A673 (cell line): Measurements from ENCODE around the gene ZNF330. TPM values are rescaled to one million over a fixed set of nuclear protein-coding genes. Genes with fewer than 3 reads are reported as not detected.

Experiments used
- BruUV-seq: library from RNA; stranded (reverse); fragments of 400-500 nt; replicated peaks from 2 replicates; lab custom pipeline; 2021; lab: Mats Ljungman, UMichigan
- CTCF ChIA-PET: fragments of 300-600 bp; sonication (Branson Sonifier 250); formaldehyde crosslinking; loops from one replicate; lab custom pipeline; 2022; ENCODE audit warnings: antibody characterized with exemption; lab: Charles Lee
- POLR2A ChIA-PET: fragments of 300-600 bp; sonication (Branson Sonifier 250); formaldehyde crosslinking; loops from one replicate; lab custom pipeline; 2022; ENCODE audit warnings: antibody characterized with exemption; ENCODE audit not compliant: low non-redundant PET; lab: Charles Lee
- DNase-seq: peaks from one replicate; pipeline ENCODE4 v3.0.0-alpha.2; 2015; ENCODE audit warnings: low spot score
- H3K27ac ChIP-seq: fragments of 200-600 bp; sonication (generic); 2 replicates; pipeline ENCODE4 v1.5.1; 2016; ENCODE audit warnings: mixed run types, low read depth, mild to moderate bottlenecking, mixed read lengths, antibody characterized with exemption, low read length; ENCODE audit not compliant: poor library complexity, severe bottlenecking
- H3K27me3 ChIP-seq: fragments of 200-600 bp; sonication (generic); replicated peaks from 2 replicates; pipeline ENCODE4 v1.6.1; 2017; ENCODE audit warnings: mixed run types, low read depth, mild to moderate bottlenecking, mixed read lengths, antibody characterized with exemption, low read length; ENCODE audit not compliant: insufficient read depth, poor library complexity
- H3K36me3 ChIP-seq: fragments of 200-600 bp; sonication (generic); 2 replicates; pipeline ENCODE4 v1.6.1; 2016; ENCODE audit warnings: mixed run types, mild to moderate bottlenecking, mixed read lengths, antibody characterized with exemption, low read length; ENCODE audit not compliant: insufficient read depth, poor library complexity, severe bottlenecking
- H3K4me1 ChIP-seq: fragments of 200-600 bp; sonication (generic); 2 replicates; pipeline ENCODE4 v1.6.1; 2017; ENCODE audit warnings: mixed run types, mild to moderate bottlenecking, mixed read lengths, antibody characterized with exemption, low read length; ENCODE audit not compliant: insufficient read depth, poor library complexity, severe bottlenecking
- H3K4me3 ChIP-seq: fragments of 200-600 bp; sonication (generic); 2 replicates; pipeline ENCODE4 v1.5.1; 2016; ENCODE audit warnings: low read depth, mixed run types, mild to moderate bottlenecking, mixed read lengths, low read length; ENCODE audit not compliant: poor library complexity, severe bottlenecking
- H3K9me3 ChIP-seq: fragments of 200-600 bp; sonication (generic); 2 replicates; pipeline ENCODE4 v1.6.1; 2016; ENCODE audit warnings: mixed run types, low read depth, mild to moderate bottlenecking, mixed read lengths, antibody characterized with exemption, low read length; ENCODE audit not compliant: poor library complexity, severe bottlenecking
- CTCF ChIP-seq: fragments of 300-800, 200-600 bp; sonication (generic); conservative IDR thresholded peaks from 2 replicates; pipeline ENCODE4 v1.5.1; 2017; ENCODE audit warnings: low read depth, mild to moderate bottlenecking, antibody characterized with exemption, low read length, moderate library complexity, mixed read lengths
- EZH2 ChIP-seq: fragments of 200-600 bp; sonication (generic); IDR thresholded peaks from 2 replicates; pipeline ENCODE4 v1.6.1; 2017; ENCODE audit warnings: borderline replicate concordance, low read depth, mild to moderate bottlenecking, mixed read lengths, antibody characterized with exemption, low read length; ENCODE audit not compliant: poor library complexity, severe bottlenecking
- intact Hi-C: fragments of 100-400 bp; cut with micrococcal nuclease; formaldehyde crosslinking; loops from one replicate; pipeline ENCODE4 v1.10.0; 2022; ENCODE audit not compliant: unreplicated experiment
- total RNA-seq: library from RNA; stranded (reverse); gene quantifications from 2 replicates; pipeline ENCODE4 v1.2.3, GENCODE V29; 2021

Gene ZNF330
- total RNA-seq, 1 experiment from 2014 or later: 43.1 TPM

- peaks cover 56% of the 10 kb centered on the region for H3K36me3 ChIP-seq
- no peaks in the 10 kb centered on the region for H3K27me3 ChIP-seq
- TF ChIP-seq EZH2 (no peak), CTCF (no peak)
- H3K4me1 ChIP-seq: no peaks in the 10 kb centered on the region
- no TSS peak for BruUV-seq
- no peak overlapping the region for H3K4me3 ChIP-seq
- intact Hi-C loops: no loop called here
- H3K27ac ChIP-seq: no peak overlapping the region
- ChIA-PET CTCF (no interaction called here), POLR2A (no interaction called here)
- H3K9me3 ChIP-seq: no peaks in the 10 kb centered on the region
- DNase-seq: no peak
Observed at GRCh38 chr4:141233673-141234072, 13.0 kb downstream of the ZNF330 start.

GRCh38 chr4:141238186-141238585 lies 17.5 kb downstream of the ZNF330 start:
- H3K36me3 ChIP-seq: peaks cover 18% of the 10 kb centered on the region
- no peak overlapping the region for H3K4me3 ChIP-seq
- TF ChIP-seq CTCF (no peak), EZH2 (no peak)
- CTCF ChIA-PET: no interaction called here
- no peaks in the 10 kb centered on the region for H3K27me3 ChIP-seq
- no peak overlapping the region for H3K27ac ChIP-seq
- DNase-seq: no peak
- H3K9me3 ChIP-seq: no peaks in the 10 kb centered on the region
- no TSS peak for BruUV-seq
- no peaks in the 10 kb centered on the region for H3K4me1 ChIP-seq
- POLR2A ChIA-PET: no interaction called here
- intact Hi-C loops: no loop called here

GRCh38 chr4:141240259-141240658 lies 19.6 kb downstream of the ZNF330 start:
- BruUV-seq: no TSS peak
- Histone ChIP-seq H3K9me3 (no peaks in the 10 kb centered on the region), H3K36me3 (no peaks in the 10 kb centered on the region), H3K27ac (no peak overlapping the region), H3K27me3 (no peaks in the 10 kb centered on the region), H3K4me3 (no peak overlapping the region), H3K4me1 (no peaks in the 10 kb centered on the region)
- CTCF ChIA-PET: no interaction called here
- intact Hi-C loops: no loop called here
- POLR2A ChIA-PET: no interaction called here
- DNase-seq: no peak
- TF ChIP-seq CTCF: no peak
- no peak for TF ChIP-seq EZH2
